ENCODE data around the gene CGB5. TPM values are rescaled to one million over a fixed set of nuclear protein-coding genes. Genes with fewer than 3 reads are reported as not detected.
A peak's percentile ranks its signal among the peaks of the same experiment; 100 is the strongest.
"Not testable (repeated sequence)": the region's sequence is repeated elsewhere in the genome, so short reads cannot be mapped to it uniquely, and the experiment has no call there.

Gene CGB5
- total and polyA plus RNA-seq, 2 donors (not counting 1 experiment from before 2014, with no cell fraction given), result not detected

DNA sequence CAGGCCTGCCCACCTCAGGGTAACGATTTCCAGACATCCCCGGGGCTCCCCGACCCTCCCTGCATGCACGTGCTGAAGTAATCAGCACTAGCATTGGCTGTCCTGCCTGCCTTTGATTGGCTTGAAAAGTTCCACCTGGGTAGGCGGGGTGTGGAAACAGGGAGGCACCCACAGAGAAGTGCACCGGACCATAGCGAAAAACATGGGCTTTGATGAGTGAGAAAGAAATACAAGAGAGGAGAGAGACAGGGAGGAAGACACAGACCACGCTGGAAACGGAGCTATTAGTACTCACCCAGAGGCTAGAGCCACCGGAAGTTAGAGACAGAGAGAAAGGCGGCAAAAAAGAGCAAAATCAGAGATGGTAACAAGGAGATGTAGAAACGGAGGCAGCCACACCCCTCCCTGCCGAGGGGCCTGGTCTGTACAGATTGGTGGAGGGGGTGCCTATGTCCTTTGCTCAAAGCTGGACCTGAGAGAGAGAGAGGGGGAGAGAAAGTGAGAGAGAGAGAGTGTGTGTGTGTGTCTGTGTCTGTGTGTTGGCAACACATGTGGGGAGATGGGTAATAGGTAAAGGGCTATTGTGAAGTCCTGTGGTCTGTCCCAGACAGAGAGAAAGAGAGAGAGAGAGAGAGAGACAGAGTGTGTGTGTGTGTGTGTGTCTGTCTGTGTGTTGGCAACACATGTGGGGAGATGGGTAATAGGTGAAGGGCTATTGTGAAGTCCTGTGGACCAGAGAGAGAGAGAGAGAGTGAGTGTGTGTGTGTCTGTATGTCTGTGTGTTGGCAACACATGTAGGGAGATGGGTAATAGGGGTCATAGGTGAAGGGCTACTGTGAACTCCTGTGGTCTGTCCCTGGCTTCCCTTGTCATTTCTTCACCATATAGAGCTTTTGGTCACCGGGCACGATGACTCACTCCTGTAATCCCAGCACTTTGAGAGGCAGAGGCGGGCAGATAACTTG, 22.4 kb upstream of the CGB5 start:
- peak overlapping the region; percentile 32 for H3K4me2 ChIP-seq (replicated peaks; ENCODE audit: low read depth, low read length, poor library complexity, severe bottlenecking)

DNA sequence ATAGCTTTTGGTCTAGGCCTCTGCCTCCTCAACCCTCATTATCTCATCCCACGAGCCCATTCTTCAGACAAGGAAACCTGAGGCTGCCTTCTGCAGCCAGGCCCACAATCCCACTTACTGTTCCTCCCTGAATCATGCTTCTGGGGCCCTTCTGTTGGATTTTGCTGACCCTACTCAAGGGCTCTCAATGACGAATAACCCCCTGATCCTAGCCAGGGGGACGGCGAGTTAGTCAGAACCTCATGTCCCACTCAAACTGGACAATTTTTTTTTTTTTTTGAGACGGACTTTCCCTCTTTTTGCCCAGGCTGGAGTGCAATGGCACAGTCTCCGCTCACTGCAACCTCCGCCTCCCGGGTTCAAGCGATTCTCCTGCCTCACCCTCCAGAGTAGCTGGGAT, 21.5 kb upstream of the CGB5 start:
- Mint-ChIP-seq H3K27me3 (peaks cover 3% of the 10 kb centered on the region), H3K9me3 (ENCODE audit: insufficient read depth) (no peaks in the 10 kb centered on the region), H3K27ac (no peak overlapping the region), H3K4me1 (peaks cover 33% of the 10 kb centered on the region), H3K4me3 (no peak overlapping the region)
- 94% methylated on average over 9 of the region's 9 CpGs for WGBS (ENCODE audit: insufficient coverage)
- no peak overlapping the region for H2AFZ ChIP-seq (ENCODE audit: insufficient read depth, low read depth, low read length, poor library complexity, severe bottlenecking)
- DNase-seq (no peak), ATAC-seq (ENCODE audit: low read depth) (no peak)
- no peaks in the 10 kb centered on the region for H3K79me2 ChIP-seq (ENCODE audit: control insufficient read depth, insufficient read depth, low read length)
- H3K27me3 ChIP-seq (replicated peaks in 1 of 4; ENCODE audit: control extremely low read depth in 1 of 4, control insufficient read depth in 3 of 4, insufficient read depth in 4 of 4, low read length in 3 of 4), result peaks cover 0 to 9% (median 2%) of the 10 kb centered on the region in 4 experiments
- no peaks in the 10 kb centered on the region for H3K9me3 ChIP-seq (ENCODE audit: control extremely low read depth in 1 of 3, control insufficient read depth in 2 of 3, insufficient read depth in 1 of 3, low read length in 2 of 3)
- intact Hi-C loops (cut with micrococcal nuclease), result no loop called here
- H3K4me3 ChIP-seq (ENCODE audit: control extremely low read depth in 1 of 5, extremely low read depth in 1 of 5, insufficient read depth in 1 of 5, low read depth in 2 of 5, low read length in 4 of 5), result no peak overlapping the region
- H3K9ac ChIP-seq (ENCODE audit: low read length), result no peak overlapping the region
- H3K4me2 ChIP-seq (replicated peaks; ENCODE audit: low read depth, low read length, poor library complexity, severe bottlenecking), result no peak overlapping the region
- POLR2A ChIA-PET, result no interaction called here
- H3K4me1 ChIP-seq (ENCODE audit: control insufficient read depth in 2 of 2, insufficient read depth in 2 of 2, low read length in 2 of 2), result peaks cover 25 to 39% of the 10 kb centered on the region in 2 donors
- no peaks in the 10 kb centered on the region for H4K20me1 ChIP-seq (ENCODE audit: control insufficient read depth, insufficient read depth, low read length, poor library complexity, severe bottlenecking)
- TF ChIP-seq, protein P1, sequence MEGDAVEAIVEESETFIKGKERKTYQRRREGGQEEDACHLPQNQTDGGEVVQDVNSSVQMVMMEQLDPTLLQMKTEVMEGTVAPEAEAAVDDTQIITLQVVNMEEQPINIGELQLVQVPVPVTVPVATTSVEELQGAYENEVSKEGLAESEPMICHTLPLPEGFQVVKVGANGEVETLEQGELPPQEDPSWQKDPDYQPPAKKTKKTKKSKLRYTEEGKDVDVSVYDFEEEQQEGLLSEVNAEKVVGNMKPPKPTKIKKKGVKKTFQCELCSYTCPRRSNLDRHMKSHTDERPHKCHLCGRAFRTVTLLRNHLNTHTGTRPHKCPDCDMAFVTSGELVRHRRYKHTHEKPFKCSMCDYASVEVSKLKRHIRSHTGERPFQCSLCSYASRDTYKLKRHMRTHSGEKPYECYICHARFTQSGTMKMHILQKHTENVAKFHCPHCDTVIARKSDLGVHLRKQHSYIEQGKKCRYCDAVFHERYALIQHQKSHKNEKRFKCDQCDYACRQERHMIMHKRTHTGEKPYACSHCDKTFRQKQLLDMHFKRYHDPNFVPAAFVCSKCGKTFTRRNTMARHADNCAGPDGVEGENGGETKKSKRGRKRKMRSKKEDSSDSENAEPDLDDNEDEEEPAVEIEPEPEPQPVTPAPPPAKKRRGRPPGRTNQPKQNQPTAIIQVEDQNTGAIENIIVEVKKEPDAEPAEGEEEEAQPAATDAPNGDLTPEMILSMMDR (IDR thresholded peaks at IDR 0.05), result no peak
- TF ChIP-seq EZH2 (IDR thresholded peaks at IDR 0.05; ENCODE audit: borderline replicate concordance, insufficient read depth, low read depth, low read length, poor library complexity, severe bottlenecking), result no peak
- H3K36me3 ChIP-seq (replicated peaks in 1 of 2; ENCODE audit: control extremely low read depth in 1 of 2, control insufficient read depth in 1 of 2, extremely low read depth in 1 of 2, insufficient read depth in 2 of 2, low read length in 1 of 2), result no peaks in the 10 kb centered on the region
- CTCF ChIA-PET, result no interaction called here
- H3K27ac ChIP-seq (ENCODE audit: low read length in 2 of 2), result no peak overlapping the region

More for the DNA sequence above, 22.4 kb upstream of the CGB5 start:
- Mint-ChIP-seq H3K4me1 (peaks cover 34% of the 10 kb centered on the region), H3K9me3 (ENCODE audit: insufficient read depth) (no peaks in the 10 kb centered on the region), H3K27me3 (peaks cover 3% of the 10 kb centered on the region), H3K27ac (peak overlapping the region; percentile 1), H3K4me3 (peak overlapping the region; percentile 46)
- Histone ChIP-seq H3K36me3 (replicated peaks in 1 of 2; ENCODE audit: control extremely low read depth in 1 of 2, control insufficient read depth in 1 of 2, extremely low read depth in 1 of 2, insufficient read depth in 2 of 2, low read length in 1 of 2) (no peaks in the 10 kb centered on the region), H4K20me1 (ENCODE audit: control insufficient read depth, insufficient read depth, low read length, poor library complexity, severe bottlenecking) (no peaks in the 10 kb centered on the region), H3K27ac (ENCODE audit: low read length in 2 of 2) (no peak overlapping the region), H3K9me3 (ENCODE audit: control extremely low read depth in 1 of 3, control insufficient read depth in 2 of 3, insufficient read depth in 1 of 3, low read length in 2 of 3) (no peaks in the 10 kb centered on the region), H3K79me2 (ENCODE audit: control insufficient read depth, insufficient read depth, low read length) (no peaks in the 10 kb centered on the region), H3K9ac (ENCODE audit: low read length) (no peak overlapping the region), H3K4me3 (ENCODE audit: control extremely low read depth in 1 of 5, extremely low read depth in 1 of 5, insufficient read depth in 1 of 5, low read depth in 2 of 5, low read length in 4 of 5) (no peak overlapping the region), H3K27me3 (replicated peaks in 1 of 4; ENCODE audit: control extremely low read depth in 1 of 4, control insufficient read depth in 3 of 4, insufficient read depth in 4 of 4, low read length in 3 of 4) (peaks cover 0 to 9% (median 2%) of the 10 kb centered on the region in 4 experiments), H2AFZ (ENCODE audit: insufficient read depth, low read depth, low read length, poor library complexity, severe bottlenecking) (peak overlapping the region; percentile 59), H3K4me1 (ENCODE audit: control insufficient read depth in 2 of 2, insufficient read depth in 2 of 2, low read length in 2 of 2) (peaks cover 25 to 40% of the 10 kb centered on the region in 2 donors)
- ChIA-PET CTCF (interaction anchor here (0.9 kb wide), 1 partner anchor 77 kb away, joined by 3 read pairs; no protein-coding TSS in a partner anchor), POLR2A (interaction anchor here (0.5 kb wide), 1 partner anchor 64 kb away, joined by 7 read pairs; no protein-coding TSS in a partner anchor)
- DNase-seq (no peak), ATAC-seq (ENCODE audit: low read depth) (no peak)
- WGBS (ENCODE audit: insufficient coverage), result 37% methylated on average over 15 of the region's 16 CpGs
- no peak for TF ChIP-seq EZH2 (IDR thresholded peaks at IDR 0.05; ENCODE audit: borderline replicate concordance, insufficient read depth, low read depth, low read length, poor library complexity, severe bottlenecking)
- intact Hi-C loops (cut with micrococcal nuclease), result no loop called here

DNA sequence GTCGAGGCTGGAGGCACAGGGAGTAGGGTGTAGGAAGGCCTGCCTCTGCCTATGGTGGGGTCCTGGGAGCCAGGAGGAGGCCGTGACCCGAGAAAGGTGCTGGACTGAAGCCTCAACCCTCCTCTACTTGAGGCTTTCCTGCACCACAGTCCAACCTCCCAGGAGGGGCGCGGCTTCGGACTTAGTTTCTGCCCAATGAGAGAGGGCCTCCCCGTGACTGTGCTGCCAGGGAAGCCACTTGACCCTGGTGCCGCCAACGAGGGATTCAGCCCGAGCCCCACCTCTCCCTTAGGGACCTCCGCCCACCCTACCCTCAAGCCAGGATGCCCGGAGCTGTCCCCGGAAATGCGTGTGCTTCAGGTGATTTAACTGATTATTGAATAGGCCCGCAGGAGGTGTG, 19.4 kb upstream of the CGB5 start, which contains the start of gene CGB3:
Gene CGB3, minus strand, starts transcription at position 101 of the 400 bp plus-strand sequence. CDS start 362 bp downstream, outside the sequence.
- peaks cover 17 to 21% of the 10 kb centered on the region in 2 donors for H3K4me1 ChIP-seq (ENCODE audit: control insufficient read depth in 2 of 2, insufficient read depth in 2 of 2, low read length in 2 of 2)
- H3K9ac ChIP-seq (ENCODE audit: low read length); H3K9me3 Mint-ChIP-seq (ENCODE audit: insufficient read depth); H3K27me3 ChIP-seq (replicated peaks in 1 of 4; ENCODE audit: control extremely low read depth in 1 of 4, control insufficient read depth in 3 of 4, insufficient read depth in 4 of 4, low read length in 3 of 4); H3K27ac Mint-ChIP-seq; H3K79me2 ChIP-seq (ENCODE audit: control insufficient read depth, insufficient read depth, low read length); H2AFZ ChIP-seq (ENCODE audit: insufficient read depth, low read depth, low read length, poor library complexity, severe bottlenecking); H3K27me3 Mint-ChIP-seq; intact Hi-C loops (cut with micrococcal nuclease); H3K4me3 ChIP-seq (ENCODE audit: control extremely low read depth in 1 of 5, extremely low read depth in 1 of 5, insufficient read depth in 1 of 5, low read depth in 2 of 5, low read length in 4 of 5); H3K4me3 Mint-ChIP-seq; H3K9me3 ChIP-seq (ENCODE audit: control extremely low read depth in 1 of 3, control insufficient read depth in 2 of 3, insufficient read depth in 1 of 3, low read length in 2 of 3); ATAC-seq (ENCODE audit: low read depth); DNase-seq; H4K20me1 ChIP-seq (ENCODE audit: control insufficient read depth, insufficient read depth, low read length, poor library complexity, severe bottlenecking); H3K36me3 ChIP-seq (replicated peaks in 1 of 2; ENCODE audit: control extremely low read depth in 1 of 2, control insufficient read depth in 1 of 2, extremely low read depth in 1 of 2, insufficient read depth in 2 of 2, low read length in 1 of 2); POLR2A ChIA-PET; H3K27ac ChIP-seq (ENCODE audit: low read length in 2 of 2); CTCF ChIA-PET; H3K4me2 ChIP-seq (replicated peaks; ENCODE audit: low read depth, low read length, poor library complexity, severe bottlenecking): not testable (repeated sequence)
- H3K4me1 Mint-ChIP-seq, result peaks cover 22% of the 10 kb centered on the region
- no CpG with 5 or more reads among the region's 15 CpGs for WGBS (ENCODE audit: insufficient coverage)
